Immature natural killer cell (primary cell): Measurements from ENCODE around the gene KIT. TPM values are rescaled to one million over a fixed set of nuclear protein-coding genes. Genes with fewer than 3 reads are reported as not detected.
A peak's percentile ranks its signal among the peaks of the same experiment; 100 is the strongest.

ENCODE experiments used
- DNase-seq, 3 donors: peaks; one replicate each; pipeline ENCODE4 v3.0.0; 2022; ENCODE audit warnings: mixed read lengths in 1 of 3
- H3K27ac Mint-ChIP-seq, 6 donors: one replicate each; pipeline ENCODE4 v1.8.0; 2020; ENCODE audit warnings: mixed read lengths in 6 of 6, mild to moderate bottlenecking in 5 of 6, inconsistent platforms in 4 of 6, moderate library complexity in 3 of 6
- H3K27me3 Mint-ChIP-seq, 3 donors: one replicate each; pipeline ENCODE4 v1.8.0; 2020 to 2021; ENCODE audit warnings: low read depth in 3 of 3, mild to moderate bottlenecking in 3 of 3, mixed read lengths in 3 of 3, moderate library complexity in 3 of 3, inconsistent platforms in 1 of 3
- H3K36me3 Mint-ChIP-seq, 3 donors: one replicate each; pipeline ENCODE4 v1.8.0; 2020; ENCODE audit warnings: mixed read lengths in 3 of 3, inconsistent platforms in 2 of 3, mild to moderate bottlenecking in 2 of 3
- H3K4me1 Mint-ChIP-seq, 2 donors: one replicate each; pipeline ENCODE4 v1.8.0; 2020; ENCODE audit warnings: inconsistent platforms in 2 of 2, mild to moderate bottlenecking in 2 of 2, mixed read lengths in 2 of 2, moderate library complexity in 1 of 2
- H3K4me3 Mint-ChIP-seq, 5 donors: one replicate each; pipeline ENCODE4 v1.8.0; 2020; ENCODE audit warnings: mild to moderate bottlenecking in 5 of 5, mixed read lengths in 5 of 5, inconsistent platforms in 3 of 5, moderate library complexity in 3 of 5
- H3K9me3 Mint-ChIP-seq, 6 donors: one replicate each; pipeline ENCODE4 v1.8.0; 2020; ENCODE audit warnings: mild to moderate bottlenecking in 6 of 6, mixed read lengths in 6 of 6, inconsistent platforms in 4 of 6, moderate library complexity in 3 of 6
- polyA plus RNA-seq, 3 donors: library from polyadenylated mRNA; unstranded; fragments of 300-500 nt; fragmentation: Illumina TruSeq; gene quantifications; one replicate each; pipeline ENCODE4 v1.2.3, GENCODE V29; 2021

Gene KIT
- polyA plus RNA-seq, 3 donors from 2014 or later = 6.7 to 9.8 (median 6.8) TPM

GRCh38 chr4:54668014-54668611 is 10.4 kb downstream of the KIT start:
- H3K27me3 Mint-ChIP-seq = peaks cover 2 to 7% (median 6%) of the 10 kb centered on the region in 3 donors
- peaks cover 8 to 16% of the 10 kb centered on the region in 2 donors for H3K4me1 Mint-ChIP-seq
- no peak for DNase-seq
- H3K36me3 Mint-ChIP-seq = peaks cover 0 to 3% (median 0%) of the 10 kb centered on the region in 3 donors
- H3K9me3 Mint-ChIP-seq = peaks cover 0 to 2% (median 0%) of the 10 kb centered on the region in 6 donors
- H3K4me3 Mint-ChIP-seq = peak overlapping the region in 1 of 5 donors; percentile 1
- no peak overlapping the region for H3K27ac Mint-ChIP-seq

- no peak for DNase-seq
- peaks cover 2 to 3% (median 3%) of the 10 kb centered on the region in 3 donors for H3K27me3 Mint-ChIP-seq
- H3K4me1 Mint-ChIP-seq = peaks cover 8 to 16% of the 10 kb centered on the region in 2 donors
- peaks cover 0 to 4% (median 3%) of the 10 kb centered on the region in 3 donors for H3K36me3 Mint-ChIP-seq
- H3K9me3 Mint-ChIP-seq = peaks cover 0 to 2% (median 0%) of the 10 kb centered on the region in 6 donors
- H3K27ac Mint-ChIP-seq = no peak overlapping the region
- H3K4me3 Mint-ChIP-seq = no peak overlapping the region
These were observed 12.1 kb downstream of the KIT start for GRCh38 chr4:54669831-54670230.

DNA sequence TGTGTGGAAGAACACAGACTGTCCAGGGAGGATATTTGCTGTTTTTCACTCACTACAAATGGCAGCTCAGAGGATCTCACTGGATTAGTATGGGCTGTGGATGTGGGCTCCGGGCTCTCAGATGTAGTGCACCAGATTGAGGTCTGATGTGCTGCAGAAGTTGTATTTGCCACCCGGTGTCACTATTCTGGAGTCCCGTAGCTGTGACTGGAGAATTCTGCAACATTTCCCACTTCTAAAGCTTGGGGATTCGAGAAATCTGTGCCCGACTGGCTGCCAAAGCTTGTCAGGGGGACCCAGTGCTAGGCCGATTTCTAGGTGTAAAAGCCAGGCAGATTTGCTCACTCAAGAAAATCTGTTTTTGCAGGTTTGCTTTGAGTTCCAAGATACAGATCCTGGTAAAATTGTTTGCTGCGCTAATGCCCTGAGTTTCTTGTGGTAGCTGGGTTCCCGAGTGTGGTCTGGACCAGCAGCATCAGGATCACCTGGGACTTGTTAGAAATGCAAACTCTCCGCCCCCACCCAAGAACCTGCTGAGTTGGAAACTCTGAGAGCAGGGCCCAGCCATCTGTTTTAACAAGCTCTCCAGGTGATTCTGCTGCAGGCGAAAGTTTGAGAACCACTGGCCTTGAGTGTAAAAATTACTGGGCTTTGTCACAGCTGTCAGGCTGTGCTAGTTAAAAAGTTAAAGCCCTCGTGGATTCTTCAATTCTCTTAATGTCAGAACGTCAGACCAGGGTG is 18.1 kb downstream of the KIT start:
- H3K4me1 Mint-ChIP-seq = no peaks in the 10 kb centered on the region

GRCh38 chr4:54676658-54677057 is 18.9 kb downstream of the KIT start:
- no peaks in the 10 kb centered on the region for H3K4me1 Mint-ChIP-seq
- no peak overlapping the region for H3K4me3 Mint-ChIP-seq
- H3K27me3 Mint-ChIP-seq = no peaks in the 10 kb centered on the region
- DNase-seq = no peak
- no peaks in the 10 kb centered on the region for H3K9me3 Mint-ChIP-seq
- H3K36me3 Mint-ChIP-seq = peaks cover 0 to 4% (median 0%) of the 10 kb centered on the region in 3 donors
- H3K27ac Mint-ChIP-seq = no peak overlapping the region

More for the DNA sequence above, 18.1 kb downstream of the KIT start:
- no peak overlapping the region for H3K4me3 Mint-ChIP-seq
- H3K27me3 Mint-ChIP-seq = no peaks in the 10 kb centered on the region
- no peaks in the 10 kb centered on the region for H3K9me3 Mint-ChIP-seq
- DNase-seq = no peak
- no peak overlapping the region for H3K27ac Mint-ChIP-seq
- H3K36me3 Mint-ChIP-seq = peaks cover 0 to 4% (median 0%) of the 10 kb centered on the region in 3 donors

- Mint-ChIP-seq H3K9me3 (no peaks in the 10 kb centered on the region), H3K27ac (no peak overlapping the region), H3K4me3 (no peak overlapping the region), H3K36me3 (peaks cover 0 to 4% (median 0%) of the 10 kb centered on the region in 3 donors), H3K4me1 (no peaks in the 10 kb centered on the region), H3K27me3 (no peaks in the 10 kb centered on the region)
- no peak for DNase-seq
These were observed 19.7 kb downstream of the KIT start for GRCh38 chr4:54677416-54677815.

GRCh38 chr4:54677853-54678650 is 20.3 kb downstream of the KIT start:
- H3K4me1 Mint-ChIP-seq = peaks cover 0 to 2% of the 10 kb centered on the region in 2 donors

DNA sequence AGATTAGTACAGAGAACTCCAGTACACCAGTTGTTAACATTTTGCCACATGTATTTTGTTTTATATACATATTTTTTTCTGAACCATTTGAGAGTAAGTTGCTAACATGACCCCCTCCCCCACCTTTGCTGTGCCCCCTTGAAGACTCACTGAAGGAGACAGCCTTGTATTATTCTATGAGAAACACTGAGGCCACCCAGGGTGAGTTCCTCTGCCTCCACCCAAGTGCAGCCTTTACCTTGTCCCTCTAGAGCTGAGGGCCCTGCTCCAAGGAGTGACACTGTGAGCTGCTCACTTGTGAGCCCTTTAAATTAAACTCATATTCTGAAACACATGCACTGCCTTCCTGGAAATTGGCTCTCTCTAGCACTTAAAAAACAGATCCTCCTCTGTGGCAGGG is 21.1 kb downstream of the KIT start:
- peaks cover 4 to 10% of the 10 kb centered on the region in 2 donors for H3K4me1 Mint-ChIP-seq
- H3K27me3 Mint-ChIP-seq = peaks cover 0 to 3% (median 0%) of the 10 kb centered on the region in 3 donors
- H3K9me3 Mint-ChIP-seq = no peaks in the 10 kb centered on the region
- no peak for DNase-seq
- H3K27ac Mint-ChIP-seq = no peak overlapping the region
- H3K4me3 Mint-ChIP-seq = no peak overlapping the region
- peaks cover 0 to 4% (median 0%) of the 10 kb centered on the region in 3 donors for H3K36me3 Mint-ChIP-seq

More at GRCh38 chr4:54677853-54678650, 20.3 kb downstream of the KIT start:
- H3K27me3 Mint-ChIP-seq = no peaks in the 10 kb centered on the region
- peaks cover 0 to 4% (median 0%) of the 10 kb centered on the region in 3 donors for H3K36me3 Mint-ChIP-seq
- no peak overlapping the region for H3K27ac Mint-ChIP-seq
- DNase-seq = no peak
- H3K9me3 Mint-ChIP-seq = no peaks in the 10 kb centered on the region
- H3K4me3 Mint-ChIP-seq = no peak overlapping the region

- H3K36me3 Mint-ChIP-seq = no peaks in the 10 kb centered on the region
- no peak for DNase-seq
These were observed 22.1 kb downstream of the KIT start for GRCh38 chr4:54679813-54680212.

DNA sequence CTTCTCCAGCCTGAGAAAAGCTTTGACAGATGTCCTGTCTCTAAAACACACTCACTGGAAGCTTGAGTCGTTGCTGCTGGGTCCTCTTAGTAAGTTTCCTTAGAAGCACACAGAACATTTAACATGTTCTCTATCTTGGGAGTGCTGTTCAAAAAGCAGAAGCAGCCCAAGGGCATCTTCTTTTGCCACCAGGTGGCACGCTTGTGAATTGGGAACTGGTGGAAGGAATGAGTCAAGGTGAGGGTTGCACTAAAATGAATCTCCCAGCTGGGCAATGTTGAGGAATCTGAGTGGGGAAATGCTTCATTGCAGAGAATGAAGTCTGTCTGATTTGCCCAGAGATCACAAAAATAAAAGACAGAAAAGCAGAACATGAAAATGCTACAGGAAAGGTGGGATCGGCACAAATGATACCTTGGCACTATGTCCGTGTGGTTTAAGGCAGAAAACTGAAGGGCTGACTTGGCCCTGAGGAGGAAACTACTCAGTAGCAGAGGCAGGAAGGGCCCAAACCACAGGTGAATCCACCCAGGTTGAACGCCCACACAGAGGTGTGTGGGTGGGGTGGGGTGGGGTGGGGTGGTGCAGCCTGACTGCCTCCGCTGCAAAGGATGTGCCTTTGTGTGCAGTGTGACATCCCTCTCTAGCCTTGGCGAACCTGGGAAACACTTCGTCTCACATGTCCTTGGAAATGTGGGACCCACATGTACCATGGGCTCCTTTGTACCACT is 26.0 kb downstream of the KIT start:
- peak; percentile 47 to 55 (median 50) for DNase-seq
- Mint-ChIP-seq H3K27me3 (peaks cover 2 to 8% (median 3%) of the 10 kb centered on the region in 3 donors), H3K4me3 (peak overlapping the region; percentile 73 to 80 (median 79)), H3K4me1 (peaks cover 41 to 52% of the 10 kb centered on the region in 2 donors), H3K9me3 (no peaks in the 10 kb centered on the region), H3K36me3 (peaks cover 0 to 4% (median 0%) of the 10 kb centered on the region in 3 donors), H3K27ac (peak overlapping the region in 5 of 6 donors; percentile 27 to 97 (median 81))

More at GRCh38 chr4:54679813-54680212, 22.1 kb downstream of the KIT start:
- peaks cover 13 to 20% of the 10 kb centered on the region in 2 donors for H3K4me1 Mint-ChIP-seq
- no peak overlapping the region for H3K27ac Mint-ChIP-seq
- H3K4me3 Mint-ChIP-seq = no peak overlapping the region
- no peaks in the 10 kb centered on the region for H3K9me3 Mint-ChIP-seq
- H3K27me3 Mint-ChIP-seq = peaks cover 2 to 7% (median 3%) of the 10 kb centered on the region in 3 donors

- H3K4me3 Mint-ChIP-seq = no peak overlapping the region
- peaks cover 44 to 56% of the 10 kb centered on the region in 2 donors for H3K4me1 Mint-ChIP-seq
- DNase-seq = no peak
- peak overlapping the region in 2 of 6 donors; percentile 54 to 65 for H3K27ac Mint-ChIP-seq
- H3K36me3 Mint-ChIP-seq = peaks cover 0 to 4% (median 4%) of the 10 kb centered on the region in 3 donors
- H3K9me3 Mint-ChIP-seq = no peaks in the 10 kb centered on the region
- peaks cover 2 to 8% (median 3%) of the 10 kb centered on the region in 3 donors for H3K27me3 Mint-ChIP-seq
These were observed 28.1 kb downstream of the KIT start for GRCh38 chr4:54685810-54686209.

DNA sequence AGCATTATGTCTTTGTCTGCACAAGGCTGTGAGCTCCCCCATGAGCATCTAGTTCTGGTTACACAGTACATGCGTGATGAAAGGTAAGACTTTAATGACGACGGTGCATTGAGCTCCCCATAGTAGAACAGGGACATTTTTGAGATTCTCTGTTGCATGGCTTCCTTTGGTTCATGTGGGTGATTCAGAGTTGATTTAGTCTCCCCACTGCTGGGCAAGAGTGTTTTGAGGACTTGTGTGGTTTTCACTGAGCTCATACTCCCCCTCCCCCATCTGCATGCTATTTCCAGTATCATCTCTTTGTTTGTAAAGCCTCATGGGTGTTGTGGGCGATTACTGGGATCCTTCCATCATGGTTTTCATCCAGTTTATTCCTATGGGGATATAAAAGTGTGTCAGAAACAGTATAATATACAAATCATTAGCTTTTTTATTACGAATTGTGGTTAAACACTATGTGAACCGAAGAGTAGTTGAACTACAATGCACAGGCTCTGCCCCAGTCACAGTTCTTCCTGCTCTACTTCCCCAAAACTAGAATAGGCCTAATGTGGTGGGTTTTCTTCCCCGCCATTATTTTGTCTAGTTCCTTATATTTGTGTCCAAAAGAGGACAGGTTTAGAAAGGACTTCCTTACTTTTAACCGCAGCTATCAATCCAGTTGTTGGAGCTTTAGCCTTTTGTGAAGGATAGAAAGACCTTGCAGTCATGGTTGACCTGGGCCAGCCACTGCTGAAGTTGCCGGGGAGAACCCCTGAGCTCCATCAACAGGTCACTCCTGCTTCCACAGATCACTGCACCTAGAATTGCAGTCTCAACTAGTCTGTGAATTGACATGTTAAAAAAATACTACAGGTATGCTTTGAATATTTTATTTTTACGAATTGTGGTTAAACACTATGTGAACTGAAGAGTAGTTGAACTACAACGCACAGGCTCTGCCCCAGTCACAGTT is 30.4 kb downstream of the KIT start:
- Mint-ChIP-seq H3K27ac (peak overlapping the region; percentile 5 to 89 (median 87)), H3K4me1 (peaks cover 44 to 53% of the 10 kb centered on the region in 2 donors), H3K4me3 (peak overlapping the region; percentile 10 to 61 (median 42)), H3K9me3 (peaks cover 0 to 5% (median 0%) of the 10 kb centered on the region in 6 donors), H3K36me3 (peaks cover 0 to 4% (median 4%) of the 10 kb centered on the region in 3 donors), H3K27me3 (peaks cover 2 to 8% (median 4%) of the 10 kb centered on the region in 3 donors)
- DNase-seq = peak; percentile 62 to 72 (median 69)

- Mint-ChIP-seq H3K9me3 (peaks cover 0 to 5% (median 0%) of the 10 kb centered on the region in 6 donors), H3K4me1 (no peaks in the 10 kb centered on the region), H3K27me3 (peaks cover 0 to 2% (median 1%) of the 10 kb centered on the region in 3 donors), H3K4me3 (no peak overlapping the region), H3K36me3 (peaks cover 0 to 3% (median 0%) of the 10 kb centered on the region in 3 donors), H3K27ac (no peak overlapping the region)
- DNase-seq = no peak
These were observed 37.6 kb downstream of the KIT start for GRCh38 chr4:54695337-54695736.
